ES-I3 (cell line): Measurements from ENCODE around the gene CAMK1D.
"Not testable (repeated sequence)": the region's sequence is repeated elsewhere in the genome, so short reads cannot be mapped to it uniquely, and the experiment has no call there.

Experiments
- H3K36me3 ChIP-seq: 2 replicates; pipeline ENCODE4 v1.6.1; 2013; ENCODE audit warnings: mild to moderate bottlenecking, low read length, control low read depth, moderate library complexity; ENCODE audit not compliant: insufficient read depth
- H3K4me1 ChIP-seq: 2 replicates; pipeline ENCODE4 v1.6.1; 2013; ENCODE audit warnings: mild to moderate bottlenecking, control low read depth, low read length; ENCODE audit not compliant: insufficient read depth
- H3K9ac ChIP-seq: 2 replicates; pipeline ENCODE4 v1.6.1; 2013; ENCODE audit warnings: low read depth, mild to moderate bottlenecking, low read length, moderate library complexity
- H3K9me3 ChIP-seq: 2 replicates; pipeline ENCODE4 v1.6.1; 2013; ENCODE audit warnings: mild to moderate bottlenecking, low read length, moderate library complexity; ENCODE audit not compliant: control insufficient read depth, insufficient read depth

The CAMK1D gene

DNA sequence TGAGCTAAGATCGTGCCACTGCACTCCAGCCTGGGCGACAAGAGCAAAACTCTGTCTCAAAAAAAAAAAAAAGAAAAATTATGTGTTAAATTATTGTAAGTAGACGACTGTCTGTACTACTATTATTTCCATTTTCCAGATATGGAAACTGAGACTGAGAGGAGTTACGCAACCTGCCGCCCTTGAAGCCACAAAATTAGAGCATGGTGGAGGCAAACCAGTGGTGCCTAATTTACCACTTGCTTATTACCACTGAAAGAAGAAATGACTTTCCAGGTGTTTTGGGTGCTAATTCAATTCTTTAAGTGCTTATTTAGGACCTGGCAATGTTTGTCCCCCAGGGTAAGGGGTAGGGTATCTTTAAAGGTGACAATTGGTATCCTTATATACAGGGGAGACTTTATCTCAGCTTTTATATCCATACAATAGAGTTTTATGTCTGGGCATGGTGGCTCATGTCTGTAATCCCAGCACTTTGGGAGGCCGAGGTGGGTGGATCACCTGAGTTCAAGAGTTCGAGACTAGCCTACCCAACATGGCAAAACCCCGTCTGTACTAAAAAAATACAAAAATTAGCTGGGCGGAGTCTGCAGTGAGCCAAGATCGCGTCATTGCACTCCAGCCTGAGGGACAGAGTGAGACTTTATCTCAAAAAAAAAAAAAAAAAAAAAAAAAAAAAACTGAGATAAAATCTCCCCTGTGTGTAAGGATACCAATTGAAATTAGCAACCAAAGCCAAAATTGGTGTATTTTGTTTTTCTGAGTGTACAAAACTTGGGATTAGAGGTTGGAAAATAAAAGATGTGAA is 16.6 kb upstream of the CAMK1D start:
- Histone ChIP-seq H3K9ac (no peak overlapping the region), H3K36me3 (no peaks in the 10 kb centered on the region), H3K9me3 (no peaks in the 10 kb centered on the region), H3K4me1 (peaks cover 11% of the 10 kb centered on the region; the same call in 1 of the 2 replicates)

DNA sequence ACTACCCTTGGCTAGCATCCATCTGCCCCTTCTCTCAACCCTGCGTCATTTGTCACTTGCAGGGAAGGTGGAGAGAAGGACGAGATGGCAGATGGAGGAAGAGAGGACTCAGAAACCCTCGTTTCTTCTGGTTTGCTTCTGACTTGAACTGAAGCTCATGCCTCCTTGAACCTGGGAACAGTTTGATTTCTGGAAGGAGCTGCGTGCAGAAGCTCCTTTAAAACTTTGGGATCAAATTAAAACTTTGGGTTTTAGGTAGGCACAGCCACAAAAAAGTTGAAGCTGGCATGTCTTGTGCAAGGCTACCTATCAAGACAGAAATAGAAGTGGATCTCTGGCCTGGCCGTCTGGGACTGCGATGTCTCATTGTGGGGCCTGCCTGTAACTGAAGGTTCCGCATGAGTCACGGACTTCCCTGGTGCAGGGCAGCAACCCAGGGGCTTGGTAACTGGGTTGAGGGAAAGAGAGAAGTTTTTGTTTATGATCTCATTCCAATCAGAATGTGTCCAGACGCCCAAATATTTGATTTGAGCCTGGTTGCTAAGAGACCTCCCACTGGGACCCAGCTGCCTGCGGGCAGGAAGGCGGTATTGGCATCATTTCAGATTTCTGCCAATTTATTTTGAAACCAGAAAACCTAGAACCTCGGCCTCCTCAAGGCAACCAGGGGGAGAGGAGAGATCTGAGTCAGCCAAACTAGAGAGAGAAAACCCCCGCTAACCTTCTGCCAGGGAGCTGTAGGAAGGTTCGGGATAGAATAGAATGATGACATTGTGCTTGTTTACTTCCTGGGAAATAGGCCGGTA is 15.8 kb upstream of the CAMK1D start:
- no peaks in the 10 kb centered on the region for H3K9me3 ChIP-seq
- H3K4me1 ChIP-seq: peaks cover 11% of the 10 kb centered on the region; the same call in 1 of the 2 replicates
- H3K9ac ChIP-seq: no peak overlapping the region
- no peaks in the 10 kb centered on the region for H3K36me3 ChIP-seq

DNA sequence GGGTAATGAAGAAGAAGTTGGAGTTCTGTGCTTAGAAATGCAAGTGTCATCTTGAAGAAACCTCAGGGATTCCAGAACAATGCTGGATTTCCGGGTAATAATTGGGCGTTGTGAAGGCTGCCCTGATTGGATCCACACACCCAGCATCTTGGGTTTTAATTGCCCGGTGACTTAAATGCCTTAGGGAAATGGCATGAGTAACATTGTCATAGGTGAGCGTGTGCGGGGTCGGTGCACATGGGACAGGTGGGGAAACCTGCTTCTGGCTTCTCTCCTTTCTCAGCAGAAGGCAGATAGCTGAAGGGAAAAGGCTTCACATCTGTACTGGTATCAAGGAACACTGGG is 15.2 kb upstream of the CAMK1D start:
- H3K36me3 ChIP-seq: no peaks in the 10 kb centered on the region
- peaks cover 11% of the 10 kb centered on the region; the same call in 1 of the 2 replicates for H3K4me1 ChIP-seq
- H3K9ac ChIP-seq: no peak overlapping the region
- no peaks in the 10 kb centered on the region for H3K9me3 ChIP-seq

- H3K36me3 ChIP-seq, H3K9me3 ChIP-seq, H3K9ac ChIP-seq: not testable (repeated sequence)
- H3K4me1 ChIP-seq: peaks cover 11% of the 10 kb centered on the region; the same call in 1 of the 2 replicates
Observed at GRCh38 chr10:12335169-12335568, 14.2 kb upstream of the CAMK1D start.

DNA sequence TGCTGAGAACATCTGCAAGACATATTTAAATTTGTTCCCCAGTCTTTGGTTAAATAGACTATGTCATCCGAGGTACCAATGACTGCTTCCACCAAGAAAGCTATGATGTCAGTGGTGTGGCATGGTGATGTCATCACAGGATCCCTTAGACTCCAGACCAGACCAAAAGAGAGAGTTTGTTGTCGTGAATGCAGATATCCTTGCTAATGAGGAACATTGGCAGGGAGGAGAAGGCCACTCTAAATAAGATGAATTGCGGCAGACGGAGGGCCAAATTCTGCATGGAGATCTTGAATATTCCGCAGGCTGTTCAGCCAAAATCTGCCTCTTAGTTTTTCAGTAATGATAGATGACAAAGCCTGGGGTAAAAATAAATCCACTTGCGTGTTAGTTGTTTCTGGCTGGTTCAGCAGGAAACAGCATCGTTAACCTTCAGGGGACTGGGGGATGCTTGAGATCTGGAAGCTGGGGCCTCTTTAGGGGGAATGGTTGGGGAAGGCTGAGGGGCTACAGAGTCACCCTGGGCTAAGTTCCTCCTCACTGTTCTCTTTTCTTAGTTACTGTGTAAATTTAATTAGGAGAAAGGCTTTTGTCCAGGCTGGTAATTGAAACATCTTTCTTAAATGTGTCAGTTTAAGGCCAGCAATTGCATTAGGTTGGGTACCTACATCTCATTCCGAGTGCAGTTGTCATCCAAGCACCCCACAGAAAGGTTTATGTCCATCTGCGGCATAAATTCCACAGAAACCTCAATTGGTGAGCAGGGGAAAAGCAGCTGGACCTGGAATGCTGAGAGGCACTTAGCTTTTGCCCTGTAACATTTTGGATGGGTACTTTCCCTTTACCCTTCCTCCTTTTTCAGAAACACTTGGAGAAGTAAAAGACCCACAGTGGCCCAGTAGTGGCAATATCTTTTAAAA is 11.6 kb upstream of the CAMK1D start:
- Histone ChIP-seq H3K9ac (no peak overlapping the region), H3K36me3 (no peaks in the 10 kb centered on the region), H3K4me1 (peaks cover 11% of the 10 kb centered on the region; the same call in 1 of the 2 replicates), H3K9me3 (no peaks in the 10 kb centered on the region)

DNA sequence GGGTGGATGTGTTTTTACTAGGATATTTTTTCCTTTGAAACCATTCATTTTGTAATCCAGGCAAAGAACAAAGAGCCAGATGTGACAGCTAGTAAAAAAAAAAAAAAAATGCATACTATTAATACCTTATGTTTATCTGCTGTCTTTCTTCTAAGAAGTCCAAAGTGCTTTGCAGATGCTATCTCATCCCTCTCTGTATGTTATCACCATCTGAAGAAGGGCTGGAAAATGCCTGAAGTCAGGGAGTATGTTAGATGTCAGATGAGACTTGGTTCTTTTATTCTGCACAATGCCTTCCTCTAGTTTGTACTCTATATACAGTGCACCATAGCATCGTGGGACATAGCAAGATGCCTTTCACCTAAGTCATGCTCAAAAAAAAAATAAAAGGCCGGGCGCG is 10.4 kb upstream of the CAMK1D start:
- no peaks in the 10 kb centered on the region for H3K9me3 ChIP-seq
- H3K36me3 ChIP-seq: no peaks in the 10 kb centered on the region
- H3K4me1 ChIP-seq: peaks cover 4% of the 10 kb centered on the region; the same call in 1 of the 2 replicates
- no peak overlapping the region for H3K9ac ChIP-seq

DNA sequence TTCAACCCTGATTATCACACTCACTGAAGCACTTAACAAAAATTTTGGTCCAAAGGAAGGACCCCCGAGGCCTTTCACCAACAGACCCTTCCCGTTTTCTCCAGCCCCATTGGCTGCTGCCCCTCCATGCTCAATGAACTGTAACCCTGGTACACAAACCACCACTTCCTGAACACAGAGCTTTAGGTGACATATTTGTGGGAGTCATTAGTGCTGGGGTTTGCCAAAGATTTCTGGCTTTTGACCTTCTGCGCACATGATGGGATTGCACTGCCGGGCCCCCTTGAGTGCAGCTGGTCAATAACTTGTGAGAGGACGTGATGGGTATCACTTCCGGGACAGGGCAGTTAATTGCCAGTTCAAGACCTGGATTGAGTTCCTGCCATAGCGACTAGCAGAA is 9.0 kb upstream of the CAMK1D start:
- no peaks in the 10 kb centered on the region for H3K4me1 ChIP-seq
- no peaks in the 10 kb centered on the region for H3K9me3 ChIP-seq
- H3K36me3 ChIP-seq: no peaks in the 10 kb centered on the region
- H3K9ac ChIP-seq: no peak overlapping the region

- H3K4me1 ChIP-seq: no peaks in the 10 kb centered on the region
- no peak overlapping the region for H3K9ac ChIP-seq
- no peaks in the 10 kb centered on the region for H3K36me3 ChIP-seq
- H3K9me3 ChIP-seq: no peaks in the 10 kb centered on the region
Observed at GRCh38 chr10:12340937-12341336, 8.4 kb upstream of the CAMK1D start.

DNA sequence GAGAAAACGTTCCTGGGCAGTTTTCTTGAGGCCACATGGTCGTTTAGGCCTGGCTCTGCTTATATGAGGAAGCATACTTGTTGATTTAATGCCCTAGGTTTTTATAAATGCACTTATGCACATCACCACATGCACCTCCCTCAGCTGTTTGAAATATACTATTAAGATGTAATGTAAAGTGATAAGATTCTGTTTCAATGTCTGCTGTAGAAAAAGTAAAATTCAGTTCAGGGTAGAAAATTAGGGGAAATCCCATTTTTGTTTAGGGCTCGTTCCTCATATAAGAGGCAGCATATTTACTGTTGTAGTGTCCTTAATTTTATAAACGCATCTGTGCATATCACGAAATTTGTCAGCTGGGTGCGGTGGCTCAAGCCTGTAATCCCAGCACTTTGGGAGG is 7.8 kb upstream of the CAMK1D start:
- no peaks in the 10 kb centered on the region for H3K36me3 ChIP-seq
- H3K9ac ChIP-seq: no peak overlapping the region
- no peaks in the 10 kb centered on the region for H3K4me1 ChIP-seq
- no peaks in the 10 kb centered on the region for H3K9me3 ChIP-seq

DNA sequence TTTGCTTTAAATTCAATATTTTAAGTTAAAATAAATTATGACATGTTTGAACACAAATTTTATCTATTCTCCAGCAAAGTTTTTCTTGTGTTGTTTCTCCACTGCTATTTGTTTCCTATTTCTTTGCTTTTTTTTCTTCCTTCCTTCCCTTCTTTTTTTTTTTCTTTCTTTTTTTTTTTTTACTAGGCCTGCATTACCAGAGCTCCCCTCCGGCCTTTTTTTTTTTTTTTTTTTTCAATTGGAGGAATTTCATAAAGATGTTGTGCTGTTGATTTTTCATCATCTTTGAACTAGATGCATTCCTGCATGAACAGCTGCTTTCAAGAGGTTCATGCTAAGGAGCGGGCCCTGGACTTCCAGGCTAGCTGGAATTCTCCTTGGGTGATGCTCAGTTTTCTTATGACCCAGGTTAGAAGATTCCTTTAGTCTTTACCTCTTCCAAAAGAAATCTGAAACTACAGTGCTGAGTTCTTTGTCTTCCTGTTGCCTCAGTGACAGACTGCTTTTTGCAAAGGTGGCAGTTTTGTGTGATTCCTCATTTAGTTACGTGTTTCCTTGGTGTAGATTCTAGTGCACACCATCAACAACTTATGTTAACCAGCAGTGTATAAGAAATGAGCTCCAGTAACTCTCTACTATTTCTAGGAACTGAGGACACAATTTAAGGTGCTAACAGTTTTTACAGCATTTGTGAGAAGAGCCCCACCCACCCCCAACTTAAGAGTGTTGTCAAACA is 4.8 kb upstream of the CAMK1D start:
- no peaks in the 10 kb centered on the region for H3K9me3 ChIP-seq
- no peaks in the 10 kb centered on the region; the same call in 1 of the 2 replicates for H3K4me1 ChIP-seq
- no peak overlapping the region for H3K9ac ChIP-seq
- no peaks in the 10 kb centered on the region for H3K36me3 ChIP-seq

GRCh38 chr10:12346707-12347106 is 2.6 kb upstream of the CAMK1D start:
- Histone ChIP-seq H3K36me3 (no peaks in the 10 kb centered on the region), H3K9ac (no peak overlapping the region), H3K4me1 (no peaks in the 10 kb centered on the region; the same call in 1 of the 2 replicates), H3K9me3 (no peaks in the 10 kb centered on the region)

GRCh38 chr10:12348294-12348869 is 965 bp upstream of the CAMK1D start:
- Histone ChIP-seq H3K4me1 (no peaks in the 10 kb centered on the region; the same call in 1 of the 2 replicates), H3K36me3 (no peaks in the 10 kb centered on the region), H3K9ac (peak overlapping the region; percentile 50)

DNA sequence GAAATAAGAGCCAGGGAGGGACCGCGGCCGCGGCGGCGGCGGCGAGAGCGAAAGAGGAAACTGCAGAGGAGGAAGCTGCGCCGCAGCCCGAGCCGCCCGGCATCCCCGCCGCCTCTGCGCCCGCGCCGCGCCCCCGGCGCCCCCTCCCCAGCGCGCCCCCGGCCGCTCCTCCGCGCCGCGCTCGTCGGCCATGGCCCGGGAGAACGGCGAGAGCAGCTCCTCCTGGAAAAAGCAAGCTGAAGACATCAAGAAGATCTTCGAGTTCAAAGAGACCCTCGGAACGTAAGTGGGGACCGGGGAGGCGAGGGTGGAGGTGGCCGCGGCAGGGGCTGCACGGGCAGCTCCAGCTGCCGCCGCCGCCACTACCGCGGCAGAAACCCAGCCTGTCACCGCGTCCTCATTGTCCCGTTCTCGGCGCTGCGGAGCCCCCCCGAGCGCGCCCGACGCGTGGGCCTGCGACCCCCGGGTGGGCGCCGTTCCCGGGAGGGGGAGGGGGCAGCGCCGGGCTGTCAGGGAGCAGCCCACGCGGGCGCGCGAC is 351 bp downstream of the CAMK1D start:
- peak overlapping the region; percentile 56; the same call in 1 of the 2 replicates for H3K9ac ChIP-seq
- no peaks in the 10 kb centered on the region for H3K36me3 ChIP-seq
- no peaks in the 10 kb centered on the region; the same call in 1 of the 2 replicates for H3K4me1 ChIP-seq
- no peaks in the 10 kb centered on the region for H3K9me3 ChIP-seq

More at GRCh38 chr10:12348294-12348869, 965 bp upstream of the CAMK1D start:
- no peaks in the 10 kb centered on the region for H3K9me3 ChIP-seq
